ELF-1 (cell line): ENCODE data around the gene CWF19L2.
"Not testable (repeated sequence)": the region's sequence is repeated elsewhere in the genome, so short reads cannot be mapped to it uniquely, and the experiment has no call there.

ENCODE experiments used
- DNase-seq: peaks from one replicate; pipeline ENCODE4 v3.0.0-alpha.2; 2016; ENCODE audit warnings: low read depth, low spot score

Gene CWF19L2

GRCh38 chr11:107438148-107438547, 19.5 kb downstream of the CWF19L2 start:
- DNase-seq = no peak

- no peak for DNase-seq
These were observed 27.1 kb downstream of the CWF19L2 start for GRCh38 chr11:107430525-107430924.

GRCh38 chr11:107427569-107428180, 29.9 kb downstream of the CWF19L2 start:
- DNase-seq = no peak

DNA sequence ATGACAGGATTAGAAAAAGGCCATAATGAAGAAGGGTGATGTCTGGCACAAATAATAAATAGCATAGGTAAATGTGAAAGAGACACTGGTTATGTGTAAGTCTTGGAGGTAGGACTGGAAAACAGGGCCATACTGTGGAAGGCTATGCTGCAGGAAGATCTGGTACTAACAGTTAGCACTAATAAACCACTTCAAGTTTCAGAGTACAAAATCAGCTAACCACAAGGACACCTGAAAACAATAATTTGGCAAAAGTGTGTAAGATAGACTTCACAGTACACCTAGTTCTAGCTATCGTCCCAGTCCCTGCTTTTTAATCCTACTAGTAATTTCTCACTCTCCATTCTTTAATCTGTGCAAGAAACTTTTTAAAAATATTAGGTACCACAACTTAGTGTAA, 44.3 kb downstream of the CWF19L2 start:
- DNase-seq = no peak

GRCh38 chr11:107408762-107409211, 48.8 kb downstream of the CWF19L2 start:
- DNase-seq = no peak

- no peak for DNase-seq
These were observed 52.4 kb downstream of the CWF19L2 start for GRCh38 chr11:107405260-107405659.

- DNase-seq = not testable (repeated sequence)
These were observed 56.5 kb downstream of the CWF19L2 start for GRCh38 chr11:107401131-107401530.

GRCh38 chr11:107397357-107397756, 60.3 kb downstream of the CWF19L2 start:
- DNase-seq = peak; percentile 74

- DNase-seq = no peak
These were observed 65.0 kb downstream of the CWF19L2 start for GRCh38 chr11:107392611-107393010.

DNA sequence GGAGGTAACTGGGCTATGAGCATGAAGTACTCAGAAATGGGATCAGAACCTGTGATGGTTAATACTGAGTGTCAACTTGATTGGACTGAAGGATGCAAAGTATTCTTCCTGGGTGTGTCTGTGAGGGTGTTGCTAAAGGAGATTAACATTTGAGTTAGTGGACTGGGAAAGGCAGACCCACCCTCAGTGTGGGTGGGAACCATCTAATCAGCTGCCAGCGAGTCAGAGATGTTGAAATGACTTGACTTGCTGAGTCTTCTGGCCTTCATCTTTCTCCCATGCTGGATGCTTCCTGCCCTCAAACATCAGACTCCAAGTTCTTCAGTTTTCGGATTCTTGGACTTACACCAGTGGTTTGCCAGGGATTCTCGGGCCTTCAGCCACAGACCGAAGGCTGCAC, 66.9 kb downstream of the CWF19L2 start:
- not testable (repeated sequence) for DNase-seq

DNA sequence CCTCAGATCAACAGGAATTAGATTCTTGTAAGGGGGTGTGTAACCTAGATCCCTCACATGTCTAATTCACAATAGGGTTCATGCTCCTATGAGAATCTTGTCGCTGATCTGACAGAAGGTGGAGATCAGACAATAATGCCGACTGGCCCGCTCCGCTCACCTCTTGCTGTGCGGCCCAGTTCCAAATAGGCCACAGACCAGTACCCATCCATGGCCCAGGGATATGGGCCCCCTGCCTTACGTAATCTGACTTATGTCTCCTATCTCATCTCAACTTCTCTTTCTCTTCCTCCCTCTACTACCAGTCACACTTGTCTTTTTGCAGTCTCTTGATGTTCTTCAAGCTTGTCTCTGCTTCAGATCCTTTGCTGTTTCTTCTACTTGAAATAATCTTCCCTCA, 70.0 kb downstream of the CWF19L2 start:
- no peak for DNase-seq

DNA sequence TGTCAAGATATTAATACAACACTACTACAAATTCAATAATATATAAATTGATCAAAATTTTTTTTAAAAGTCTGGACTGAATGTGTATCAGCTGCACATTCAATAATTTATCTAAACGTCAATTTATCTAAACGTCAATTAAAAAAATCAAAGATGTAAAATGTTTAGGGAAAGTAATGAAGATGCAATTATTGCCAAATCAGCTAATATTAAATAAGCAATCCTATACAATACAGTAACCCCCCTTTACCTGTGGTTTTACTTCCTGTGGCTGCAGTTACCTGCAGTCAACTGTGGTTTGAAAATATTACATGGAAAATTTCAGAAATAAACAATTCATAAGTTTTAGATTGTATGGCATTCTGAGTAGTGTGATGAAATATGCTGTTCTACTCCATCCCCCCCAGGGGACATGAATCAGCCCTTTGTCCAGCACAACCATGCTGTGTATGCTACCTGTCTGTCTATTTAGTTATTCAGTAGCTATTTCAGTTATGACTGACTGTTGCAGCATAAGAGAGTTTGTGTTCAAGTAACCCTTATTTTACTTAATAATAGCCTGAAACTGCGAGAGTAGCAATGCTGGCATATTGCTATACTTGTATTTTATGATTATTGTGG, 72.2 kb downstream of the CWF19L2 start:
- no peak for DNase-seq

DNA sequence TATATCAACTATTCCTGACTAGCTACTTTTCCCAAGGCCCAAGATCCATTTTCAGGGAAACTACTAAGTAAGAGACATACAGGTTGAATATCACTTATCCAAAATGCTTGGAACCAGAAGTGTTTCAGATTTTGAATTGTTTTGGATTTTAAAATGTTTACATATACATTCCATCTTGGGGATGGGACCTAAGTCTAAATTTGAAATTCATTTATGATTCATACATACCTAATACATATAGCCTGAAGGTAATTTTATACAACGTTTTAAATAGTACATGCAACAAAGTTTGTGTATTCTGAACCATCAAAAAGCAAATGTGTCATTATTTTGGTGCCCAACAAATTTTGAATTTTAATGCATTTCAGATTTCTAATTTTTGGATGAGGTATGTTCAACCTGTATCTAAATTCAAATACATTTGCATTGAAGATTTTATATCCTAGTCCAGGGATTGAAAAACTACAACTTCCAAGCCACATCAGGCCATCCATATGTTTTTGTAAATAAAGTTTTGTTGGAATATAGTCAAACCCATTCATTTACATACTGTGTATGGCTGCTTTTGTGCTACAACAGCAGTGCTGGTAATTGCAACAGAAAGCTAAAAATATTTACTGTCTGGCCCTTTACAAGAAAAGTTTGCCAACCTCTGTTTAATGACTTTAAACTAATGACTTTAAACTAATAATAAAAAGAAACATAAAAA, 73.3 kb downstream of the CWF19L2 start:
- no peak for DNase-seq

DNA sequence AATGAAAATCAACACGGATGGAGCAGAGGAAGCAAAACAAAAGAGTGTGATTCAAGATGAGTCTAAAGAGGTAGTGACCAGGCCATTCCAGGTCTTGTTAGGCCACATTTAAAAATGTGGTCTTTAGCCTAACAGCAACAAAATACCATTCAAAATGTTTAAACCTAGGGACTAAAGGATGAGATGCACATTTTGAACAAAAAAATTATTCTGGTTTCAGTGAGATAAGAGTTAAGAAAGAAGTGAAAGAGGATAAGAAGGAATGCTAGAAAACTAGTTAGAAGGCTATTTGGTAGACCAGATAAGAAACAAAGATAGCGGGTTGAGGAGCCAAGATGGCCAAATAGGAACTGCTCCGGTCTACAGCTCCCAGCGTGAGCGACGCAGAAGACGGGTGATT, 85.2 kb downstream of the CWF19L2 start:
- no peak for DNase-seq

DNA sequence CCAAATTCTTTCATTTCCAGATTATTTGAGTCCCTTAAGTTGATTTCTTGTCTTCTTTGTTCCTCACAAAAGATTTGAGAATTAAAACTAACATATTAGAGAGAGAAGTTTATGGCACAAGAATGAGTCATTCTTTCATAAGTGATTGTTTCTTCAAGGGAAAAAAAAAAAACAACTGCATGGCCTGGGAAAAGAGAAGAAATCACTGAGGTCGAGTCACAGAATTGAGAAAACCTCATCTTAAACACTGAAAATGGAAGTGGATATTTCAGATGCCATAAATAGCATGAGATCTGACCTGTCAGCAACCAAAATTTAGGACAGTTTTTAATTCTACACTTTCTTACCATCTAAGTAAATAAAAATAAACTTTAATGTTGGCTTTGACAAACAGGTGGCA, 87.2 kb downstream of the CWF19L2 start:
- DNase-seq = no peak

GRCh38 chr11:107359701-107360100, 97.9 kb downstream of the CWF19L2 start:
- no peak for DNase-seq

DNA sequence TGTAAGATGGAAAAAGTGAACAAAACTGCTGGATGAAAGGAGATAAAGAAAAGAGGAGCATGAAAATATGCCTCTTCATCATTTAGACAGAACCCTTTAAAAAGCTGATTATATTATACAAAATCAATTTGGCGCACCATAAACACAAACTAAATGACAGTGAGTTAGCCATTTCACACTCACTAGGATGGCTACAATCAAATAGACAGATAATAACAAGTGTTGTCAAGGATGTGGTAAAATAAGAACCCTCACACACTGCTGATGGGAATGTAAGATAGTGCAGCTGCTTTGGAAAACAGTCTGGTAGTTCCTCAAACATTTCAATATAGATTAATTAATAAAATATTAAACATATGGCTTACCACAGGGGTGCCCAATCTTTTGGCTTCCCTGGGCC, 99.7 kb downstream of the CWF19L2 start:
- no peak for DNase-seq

DNA sequence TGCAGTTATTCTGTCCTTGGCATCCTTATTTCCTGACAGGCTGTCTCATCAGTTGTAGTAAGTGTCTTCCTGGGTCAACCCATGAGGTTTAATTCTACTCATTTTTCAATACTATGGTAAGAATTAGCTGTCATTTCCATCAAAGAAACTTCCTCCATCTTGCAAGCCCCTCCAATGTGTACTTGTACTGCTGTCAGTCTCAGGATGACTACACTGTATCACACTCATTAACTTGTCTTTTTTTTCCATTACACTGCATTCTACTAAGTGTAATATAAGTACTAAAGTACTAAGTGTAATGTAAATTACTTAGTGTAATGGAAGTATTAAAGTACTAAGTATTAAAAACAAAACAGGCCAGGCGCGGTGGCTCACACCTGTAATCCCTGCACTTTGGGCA, 102.8 kb downstream of the CWF19L2 start:
- DNase-seq = no peak

- DNase-seq = no peak
These were observed 119.7 kb downstream of the CWF19L2 start for GRCh38 chr11:107337917-107338316.

- DNase-seq = no peak
These were observed 125.9 kb downstream of the CWF19L2 start for GRCh38 chr11:107331728-107332127.

GRCh38 chr11:107329164-107329563, 128.5 kb downstream of the CWF19L2 start:
- no peak for DNase-seq

GRCh38 chr11:107316426-107316825, 141.2 kb downstream of the CWF19L2 start:
- no peak for DNase-seq

- DNase-seq = no peak
These were observed 149.6 kb downstream of the CWF19L2 start for GRCh38 chr11:107307991-107308390.
